EH (cell line): ENCODE measurements around the gene LIX1L.

Experiments used
- DNase-seq: peaks from one replicate; pipeline ENCODE4 v3.0.0-alpha.2; 2015; ENCODE audit warnings: low read depth

The LIX1L gene

DNA sequence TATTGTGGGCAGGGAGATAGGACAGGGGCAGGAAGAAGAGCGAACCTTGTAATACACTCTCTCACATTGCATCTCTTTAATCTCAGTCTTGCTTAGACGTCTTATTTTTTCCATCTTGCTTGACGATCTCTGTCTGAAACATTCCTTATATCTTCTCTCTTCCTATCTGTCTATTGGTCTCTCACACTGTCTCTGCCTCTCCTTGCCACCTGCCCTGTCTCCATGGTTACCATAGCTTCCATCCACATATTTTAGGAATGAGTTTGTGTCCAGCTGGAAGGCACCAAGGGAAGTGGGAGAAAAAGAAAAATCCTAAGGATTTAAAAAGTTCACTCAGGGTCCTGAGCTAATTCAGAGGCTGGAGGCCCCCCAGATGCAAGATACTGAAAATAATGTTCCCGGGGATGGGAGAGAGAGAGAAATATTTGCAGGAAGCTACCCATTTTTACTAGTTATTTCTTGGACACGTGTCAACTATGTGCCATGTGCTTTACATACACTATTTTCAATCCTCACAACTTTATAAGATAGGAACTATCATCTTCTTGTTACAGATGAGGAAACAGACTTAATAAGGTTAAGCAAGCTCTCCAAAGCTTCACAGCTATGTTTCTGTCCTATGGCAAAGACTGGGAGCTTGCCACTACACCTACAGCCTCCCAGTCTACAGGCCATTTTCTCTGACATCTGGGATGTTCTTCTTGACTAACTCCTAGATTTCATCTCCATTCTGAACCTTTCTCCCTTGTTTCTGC lies 5.6 kb upstream of the LIX1L start:
- peak; percentile 89 for DNase-seq

DNA sequence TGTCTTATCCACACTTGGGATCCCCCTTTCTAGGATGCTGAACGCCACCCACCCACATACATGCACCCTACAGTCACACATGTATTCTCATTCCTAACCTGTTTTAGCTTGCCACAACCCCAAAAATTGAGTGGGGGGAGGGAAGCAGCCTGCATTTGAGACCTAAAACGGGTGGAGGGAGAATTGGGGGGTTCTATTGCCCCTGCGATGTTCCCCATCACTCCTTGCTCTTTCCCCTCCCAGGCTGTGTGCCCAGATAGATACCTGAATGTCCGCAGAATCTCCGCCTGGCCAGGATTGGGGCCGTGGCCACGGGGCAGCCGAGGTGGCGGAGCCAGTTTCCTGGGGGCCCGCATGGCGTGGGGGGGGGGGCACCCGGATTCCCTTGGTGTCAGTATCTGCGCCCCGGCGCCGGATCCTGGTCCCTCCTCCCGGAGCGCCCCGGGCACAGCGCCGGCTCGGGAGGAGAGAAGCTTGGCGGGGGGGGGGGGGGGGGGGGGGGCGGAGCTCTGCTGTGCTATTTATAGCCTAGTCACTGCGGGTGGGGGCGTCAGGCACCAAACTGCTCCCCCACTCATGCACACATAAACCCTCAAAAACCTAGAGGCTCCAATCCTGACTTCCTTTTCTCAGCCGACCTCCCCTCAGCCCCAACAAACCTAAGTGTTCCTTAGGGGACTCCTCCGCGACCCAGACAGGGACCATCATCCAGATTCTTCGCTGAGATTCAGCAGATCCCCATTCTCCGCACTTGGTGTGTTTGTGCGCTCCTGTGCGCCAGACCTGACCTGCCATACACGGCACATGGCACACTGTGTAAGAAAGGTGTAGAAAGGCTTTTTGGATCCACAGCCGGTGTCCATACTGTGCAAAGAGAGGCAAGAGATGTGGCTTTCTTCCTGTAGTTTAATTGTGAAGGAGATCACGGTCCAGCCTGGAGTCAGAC lies 4.6 kb upstream of the LIX1L start:
- DNase-seq = peak; percentile 56

DNA sequence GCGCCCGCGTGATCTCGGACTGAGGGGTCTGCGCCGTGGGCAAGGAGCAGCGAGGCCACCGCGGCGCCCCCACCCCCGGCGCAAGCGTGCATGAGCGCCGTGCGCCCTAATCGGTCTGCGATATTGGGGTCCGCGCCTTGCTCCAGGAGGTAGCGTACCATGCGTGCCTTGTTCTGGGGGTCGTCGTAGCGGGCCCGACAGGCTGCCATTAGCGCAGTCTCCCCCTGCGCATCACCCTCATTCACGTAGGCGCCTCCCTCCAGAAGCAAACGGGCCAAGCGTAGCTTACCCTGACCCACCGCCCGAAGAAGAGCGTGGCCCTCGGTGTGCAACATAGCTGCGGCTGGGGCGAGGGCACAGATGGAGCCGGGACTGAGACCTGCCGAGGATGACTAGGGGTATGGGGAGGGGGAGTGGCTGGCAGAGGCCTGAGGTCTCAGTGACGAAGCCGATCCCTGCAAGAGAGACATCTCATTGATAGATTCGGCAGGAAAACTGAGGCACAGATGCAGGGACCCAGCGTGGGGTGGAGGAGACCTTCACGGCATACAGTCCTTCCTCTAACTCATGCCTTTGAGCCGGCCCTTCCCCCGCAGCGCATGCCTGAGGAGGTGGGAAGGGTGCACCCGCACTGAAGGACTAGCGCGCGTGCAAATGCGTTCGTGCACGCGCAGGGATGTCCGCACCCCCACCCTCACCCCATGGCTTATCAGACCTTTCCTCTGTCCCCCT lies 3.8 kb upstream of the LIX1L start:
- peak; percentile 52 for DNase-seq

GRCh38 chr1:145961109-145961424 lies 3.2 kb upstream of the LIX1L start:
- DNase-seq = no peak

GRCh38 chr1:145960468-145961108 lies 2.8 kb upstream of the LIX1L start:
- peak; percentile 72 for DNase-seq

- DNase-seq = no peak
These were observed 2.2 kb upstream of the LIX1L start for GRCh38 chr1:145959957-145960467.

DNA sequence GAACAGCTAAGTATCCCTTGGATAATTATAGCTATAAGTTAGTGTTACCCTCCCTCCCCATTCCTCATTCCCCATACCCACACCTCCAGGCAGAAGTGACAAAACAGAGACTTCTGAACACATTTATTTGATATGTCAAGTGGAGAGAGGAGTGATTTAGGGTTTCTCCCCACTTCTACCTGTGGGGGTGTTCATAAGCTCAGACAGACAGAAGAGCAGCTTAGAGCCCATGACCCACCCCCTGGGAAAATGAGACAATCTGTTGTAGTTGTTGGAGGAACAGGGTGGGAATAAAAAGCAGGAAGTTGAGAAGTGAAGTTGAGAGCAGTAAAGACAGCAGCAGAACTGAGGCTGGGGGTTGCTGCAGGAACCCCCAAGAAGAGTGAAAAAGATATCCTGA lies 1.5 kb upstream of the LIX1L start:
- no peak for DNase-seq

- no peak for DNase-seq
These were observed 917 bp upstream of the LIX1L start for GRCh38 chr1:145958734-145959133.

- DNase-seq = peak; percentile 48
These were observed 905 bp downstream of the LIX1L start for GRCh38 chr1:145956781-145957442.

- no peak for DNase-seq
These were observed 1.5 kb downstream of the LIX1L start for GRCh38 chr1:145956361-145956760.

- no peak for DNase-seq
These were observed 2.4 kb downstream of the LIX1L start for GRCh38 chr1:145955436-145955835.

GRCh38 chr1:145953861-145954260 lies 4.0 kb downstream of the LIX1L start:
- no peak for DNase-seq

DNA sequence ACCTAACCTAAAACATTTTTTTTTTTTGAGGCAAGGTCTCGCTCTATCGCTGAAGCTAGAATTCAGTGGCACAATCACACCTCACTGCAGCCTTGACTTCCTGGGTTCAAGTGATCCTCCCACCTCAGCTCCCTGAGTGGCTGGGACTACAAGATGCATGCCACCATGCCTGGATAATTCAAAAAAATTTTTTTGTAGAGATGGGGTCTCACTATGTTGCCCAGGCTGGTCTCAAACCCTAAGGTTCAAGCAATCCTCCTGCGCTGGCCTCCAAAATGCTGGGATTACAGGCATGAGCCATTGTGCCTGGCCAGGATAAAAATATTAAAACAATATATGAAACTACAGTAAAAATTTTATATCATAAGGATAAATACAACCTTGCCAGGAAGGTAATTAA lies 4.9 kb downstream of the LIX1L start:
- no peak for DNase-seq

DNA sequence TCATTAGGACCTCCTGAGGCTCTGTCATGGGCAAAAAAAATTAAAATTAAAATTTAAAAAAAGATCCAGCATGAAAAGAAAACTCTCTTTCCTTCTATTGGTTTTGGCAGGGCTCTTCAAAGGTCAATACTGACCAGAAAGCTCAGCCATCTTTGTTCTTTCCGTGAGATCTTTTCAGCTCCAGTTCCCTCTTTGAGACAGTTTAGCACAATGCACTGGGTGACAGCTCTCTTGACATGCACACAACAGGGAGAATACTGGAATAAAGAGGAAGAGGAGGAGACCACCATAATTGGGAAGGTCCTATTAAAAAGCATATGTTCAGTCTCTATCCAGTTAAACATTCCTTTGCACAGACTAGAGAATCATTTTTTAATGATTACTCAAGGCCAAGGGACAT lies 6.3 kb downstream of the LIX1L start:
- DNase-seq = no peak

GRCh38 chr1:145949219-145949618 lies 8.6 kb downstream of the LIX1L start:
- DNase-seq = no peak

GRCh38 chr1:145947551-145947950 lies 10.3 kb downstream of the LIX1L start:
- DNase-seq = no peak

DNA sequence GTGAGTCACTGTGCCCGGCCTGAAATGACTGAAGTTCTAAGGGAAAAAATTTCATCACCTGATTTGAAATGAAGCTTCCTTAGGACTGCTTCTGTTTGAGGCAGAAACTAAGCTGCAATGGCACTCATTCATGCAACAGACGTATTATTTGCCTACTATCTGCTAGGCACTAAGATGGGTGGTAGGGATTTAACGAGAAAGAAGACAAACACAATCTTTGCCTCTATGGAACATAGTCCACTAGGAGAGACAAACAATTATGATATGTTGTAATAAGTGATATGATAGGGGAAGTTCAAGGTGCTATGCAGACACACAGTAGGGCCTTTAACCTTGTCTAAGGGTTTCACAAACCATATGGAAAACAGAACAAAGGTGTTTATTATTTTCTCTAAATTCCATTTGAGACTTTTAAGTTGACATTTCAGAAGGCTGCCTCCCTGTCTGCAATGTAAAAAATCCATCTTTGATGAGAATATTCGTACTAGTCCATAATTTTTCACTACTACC lies 11.3 kb downstream of the LIX1L start:
- no peak for DNase-seq

GRCh38 chr1:145944532-145944931 lies 13.3 kb downstream of the LIX1L start:
- no peak for DNase-seq

DNA sequence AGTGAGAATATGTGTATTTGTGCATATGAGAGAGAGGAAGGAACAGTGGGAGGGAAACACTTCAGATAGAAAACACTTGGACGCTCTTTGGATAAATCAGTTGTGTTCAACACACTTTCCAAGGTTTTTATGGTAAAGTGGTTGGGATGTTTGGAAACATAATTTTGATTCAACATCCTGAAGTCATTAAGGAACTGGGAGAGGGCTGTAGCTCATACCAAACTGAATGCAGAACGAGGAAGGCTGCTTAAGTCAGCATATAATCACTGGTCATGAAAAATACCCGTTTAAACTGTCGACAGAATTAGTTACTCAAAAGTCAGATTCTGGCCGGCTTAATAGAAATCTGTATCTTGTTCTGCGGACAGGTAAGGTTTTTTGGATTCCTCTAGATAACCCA lies 14.9 kb downstream of the LIX1L start:
- DNase-seq = no peak

DNA sequence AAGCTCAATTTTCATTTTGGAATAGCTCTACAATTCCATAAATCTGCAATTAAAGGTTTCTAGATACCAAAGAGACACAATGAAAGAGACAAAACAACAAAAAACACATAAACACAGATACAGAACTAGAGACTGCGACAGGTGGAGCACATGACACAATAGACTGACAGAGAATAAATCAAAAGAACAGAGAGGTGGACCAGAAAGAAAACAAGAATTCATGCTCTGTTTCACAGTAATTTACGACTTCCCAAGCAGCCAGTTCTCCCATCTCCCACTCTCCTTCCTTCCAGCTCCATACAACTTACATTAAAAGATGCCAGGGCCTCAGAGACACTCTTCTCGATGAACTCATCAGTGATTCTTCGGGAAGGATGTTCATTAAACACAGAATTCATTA lies 15.4 kb downstream of the LIX1L start:
- no peak for DNase-seq

DNA sequence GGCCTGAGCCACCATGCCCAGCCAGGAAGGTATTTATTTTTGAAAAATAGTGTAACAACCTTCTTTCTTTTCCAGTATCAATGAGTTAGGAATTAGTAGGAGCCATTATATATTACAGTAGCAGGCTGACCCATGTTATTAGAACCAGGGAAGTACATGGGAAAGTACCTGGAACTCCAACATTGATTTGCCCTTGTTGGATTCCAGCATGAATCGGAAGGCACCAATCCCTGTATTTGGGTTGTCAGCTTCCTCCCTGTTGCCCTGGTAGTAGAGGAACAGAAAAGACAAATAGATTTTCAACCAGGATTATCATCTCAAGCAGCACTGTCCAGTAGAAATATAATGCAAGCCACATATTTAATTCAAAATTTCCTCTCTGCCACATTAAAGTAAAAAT lies 20.4 kb downstream of the LIX1L start:
- DNase-seq = no peak
